Stimulated activated naive CD4-positive, alpha-beta T cell (primary cell): Measurements from ENCODE around the gene ASMTL.
"Not testable (repeated sequence)": the region's sequence is repeated elsewhere in the genome, so short reads cannot be mapped to it uniquely, and the experiment has no call there.

Source experiments
- DNase-seq, 6 experiments: peaks; one replicate each; lab custom pipeline; 2025; lab: John Stamatoyannopoulos, UW

The ASMTL gene

DNA sequence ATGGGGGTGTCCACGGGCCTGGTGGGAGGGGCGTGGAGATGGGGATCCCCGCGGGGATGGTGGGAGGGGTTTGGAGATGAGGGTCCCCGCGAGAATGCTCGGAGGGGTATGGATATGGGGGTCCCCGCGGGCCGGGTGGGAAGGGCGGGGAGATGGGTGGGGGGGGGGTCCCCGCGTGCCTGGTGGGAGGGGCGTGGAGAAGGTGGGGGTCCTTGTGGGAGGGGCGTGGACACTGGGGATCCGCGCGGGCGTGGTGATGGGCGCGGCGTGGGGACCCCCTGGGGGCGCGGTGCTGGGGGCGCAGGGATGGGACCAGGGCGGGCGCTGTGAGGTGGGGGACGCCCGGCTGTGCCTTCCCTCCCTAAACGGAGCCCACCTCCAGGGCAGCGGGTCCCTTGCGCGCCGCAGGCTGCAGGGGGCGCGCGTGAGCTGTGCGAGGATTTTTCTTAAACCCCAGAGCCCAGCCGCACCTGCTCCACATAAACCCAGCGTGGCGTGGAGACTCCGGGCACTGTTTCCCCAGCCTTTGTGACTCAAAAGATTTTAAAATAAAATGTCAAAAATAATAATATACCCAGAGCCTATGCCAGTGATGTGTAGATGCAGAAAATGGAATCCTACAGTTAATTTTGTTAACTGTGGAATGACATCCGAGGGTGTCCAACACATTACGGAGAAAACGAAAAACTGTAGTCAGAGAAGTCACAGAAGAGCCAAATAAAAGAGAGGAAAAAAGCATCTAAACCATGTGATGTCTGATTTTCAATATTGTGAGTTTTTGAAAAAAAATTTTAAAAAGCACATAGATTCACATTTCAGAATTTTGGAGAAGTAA is 1.5 kb upstream of the ASMTL start:
- DNase-seq = no peak

DNA sequence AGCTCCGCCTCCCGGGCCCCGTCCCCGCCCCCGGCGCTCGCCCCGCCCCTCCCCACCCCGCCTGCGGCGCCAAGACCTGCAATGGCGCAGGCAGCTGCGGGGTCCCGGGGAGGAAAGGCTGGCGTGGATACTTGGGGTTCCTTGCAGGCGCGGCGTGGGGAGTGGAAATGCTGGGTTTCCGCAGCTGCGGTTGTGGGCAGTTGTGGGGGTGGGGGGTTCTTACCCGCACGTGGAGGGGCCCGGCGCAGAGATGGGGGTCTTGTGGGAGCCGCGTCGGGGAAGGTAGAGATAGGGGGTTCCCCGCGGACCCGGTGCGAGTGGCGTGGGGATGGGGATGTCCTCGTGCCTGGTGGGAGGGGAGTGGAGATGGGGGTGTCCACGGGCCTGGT is 680 bp upstream of the ASMTL start:
- no peak for DNase-seq

DNA sequence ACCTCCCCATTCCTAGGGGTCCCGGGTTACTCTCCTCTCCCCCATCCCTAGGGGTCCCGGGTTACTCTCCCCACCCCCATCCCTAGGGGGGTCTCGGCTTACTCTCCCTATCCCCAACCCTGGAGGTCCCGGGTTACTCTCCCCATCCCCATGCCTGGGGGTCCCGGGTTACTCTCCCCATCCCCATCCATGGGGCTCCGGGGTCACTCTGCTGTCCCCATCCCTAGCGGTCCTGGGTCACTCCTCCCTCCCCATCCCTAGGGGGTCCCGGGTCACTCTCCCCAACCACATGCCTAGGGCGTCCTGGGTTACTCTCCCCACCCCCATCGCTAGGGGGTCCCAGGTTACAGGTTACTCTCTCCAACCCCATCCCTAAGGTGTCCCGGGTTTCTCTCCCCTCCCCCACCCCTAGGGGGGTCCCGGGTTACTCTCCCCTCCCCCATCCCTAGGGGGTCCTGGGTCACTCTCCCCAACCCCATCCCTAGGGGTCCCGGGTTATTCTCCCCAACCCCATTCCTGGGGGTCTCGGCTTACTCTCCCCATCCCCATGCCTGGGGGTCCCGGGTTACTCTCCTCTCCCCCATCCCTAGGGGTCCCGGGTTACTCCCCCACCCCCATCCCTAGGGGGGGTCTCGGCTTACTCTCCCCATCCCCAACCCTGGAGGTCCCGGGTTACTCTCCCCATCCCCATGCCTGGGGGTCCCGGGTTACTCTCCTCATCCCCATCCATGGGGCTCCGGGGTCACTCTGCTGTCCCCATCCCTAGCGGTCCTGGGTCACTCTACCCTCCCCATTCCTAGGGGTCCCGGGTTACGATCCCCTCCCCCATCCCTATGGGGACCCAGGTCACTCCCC is 821 bp downstream of the ASMTL start:
- no peak for DNase-seq

DNA sequence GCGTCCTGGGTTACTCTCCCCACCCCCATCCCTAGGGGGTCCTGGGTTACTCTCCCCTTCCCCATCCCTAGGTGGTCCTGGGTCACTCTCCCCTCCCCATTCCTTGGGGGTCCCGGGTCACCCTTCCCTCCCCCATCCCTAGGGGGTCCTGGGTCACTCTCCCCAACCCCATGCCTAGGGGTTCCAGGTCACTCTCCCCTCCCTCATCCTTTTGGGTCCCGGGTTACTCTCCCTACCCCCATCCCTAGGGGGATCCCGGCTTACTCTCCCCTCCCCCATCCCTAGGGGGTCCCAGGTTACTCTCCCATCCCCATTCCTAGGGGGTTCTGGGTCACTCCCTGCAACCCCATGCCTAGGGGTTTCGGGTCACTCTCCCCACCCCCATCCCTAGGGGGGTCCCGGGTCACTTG is 1.5 kb downstream of the ASMTL start:
- no peak for DNase-seq

DNA sequence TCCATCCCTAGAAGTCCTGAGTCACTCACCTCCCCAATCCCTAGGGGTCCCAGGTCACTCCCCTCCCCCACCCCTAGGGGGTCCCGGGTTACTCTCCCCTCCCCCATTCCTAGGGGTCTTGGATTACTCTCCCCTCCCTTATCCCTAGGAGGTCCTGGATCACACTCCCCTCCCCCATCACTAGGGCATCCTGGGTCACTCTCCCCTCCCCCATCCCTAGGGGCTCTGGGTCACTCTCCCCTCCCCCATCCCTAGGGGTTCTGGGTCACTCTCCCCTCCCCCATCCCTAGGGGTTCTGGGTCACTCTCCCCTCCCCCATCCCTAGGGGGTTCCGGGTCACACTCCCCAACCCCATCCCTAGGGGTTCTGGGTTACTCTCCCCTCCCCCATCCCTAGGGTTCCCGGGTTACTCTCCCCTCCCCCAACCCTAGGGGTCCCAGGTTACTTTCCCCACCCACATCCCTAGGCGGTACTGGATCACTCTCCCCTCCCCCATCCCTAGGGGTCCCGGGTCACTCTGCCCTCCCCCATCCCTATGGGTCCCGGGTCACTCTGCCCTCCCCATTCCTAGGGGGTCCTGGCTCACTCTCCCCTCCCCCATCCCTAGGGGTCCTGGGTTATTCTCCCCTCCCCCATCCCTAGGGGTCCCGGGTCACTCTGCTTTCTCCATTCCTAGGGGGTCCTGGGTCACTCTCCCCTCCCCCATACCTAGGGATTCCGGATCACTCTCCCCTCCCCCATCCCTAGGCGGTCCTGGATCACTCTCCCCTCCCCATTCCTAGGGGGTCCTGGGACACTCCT is 2.1 kb downstream of the ASMTL start:
- no peak for DNase-seq

DNA sequence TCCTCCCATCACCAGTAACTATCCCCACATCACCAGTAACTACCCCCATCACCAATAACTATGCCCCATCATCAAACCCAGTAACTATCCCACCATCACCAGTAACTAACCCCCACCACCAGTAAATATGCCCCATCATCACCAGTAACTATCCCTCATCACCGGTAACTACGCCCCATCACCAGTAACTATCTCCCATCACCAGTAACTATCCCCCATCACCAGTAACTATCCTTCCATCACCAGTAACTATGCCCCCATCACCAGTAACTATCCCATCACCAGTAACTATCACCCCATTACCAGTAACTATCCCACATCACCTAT is 2.9 kb downstream of the ASMTL start:
- no peak for DNase-seq

DNA sequence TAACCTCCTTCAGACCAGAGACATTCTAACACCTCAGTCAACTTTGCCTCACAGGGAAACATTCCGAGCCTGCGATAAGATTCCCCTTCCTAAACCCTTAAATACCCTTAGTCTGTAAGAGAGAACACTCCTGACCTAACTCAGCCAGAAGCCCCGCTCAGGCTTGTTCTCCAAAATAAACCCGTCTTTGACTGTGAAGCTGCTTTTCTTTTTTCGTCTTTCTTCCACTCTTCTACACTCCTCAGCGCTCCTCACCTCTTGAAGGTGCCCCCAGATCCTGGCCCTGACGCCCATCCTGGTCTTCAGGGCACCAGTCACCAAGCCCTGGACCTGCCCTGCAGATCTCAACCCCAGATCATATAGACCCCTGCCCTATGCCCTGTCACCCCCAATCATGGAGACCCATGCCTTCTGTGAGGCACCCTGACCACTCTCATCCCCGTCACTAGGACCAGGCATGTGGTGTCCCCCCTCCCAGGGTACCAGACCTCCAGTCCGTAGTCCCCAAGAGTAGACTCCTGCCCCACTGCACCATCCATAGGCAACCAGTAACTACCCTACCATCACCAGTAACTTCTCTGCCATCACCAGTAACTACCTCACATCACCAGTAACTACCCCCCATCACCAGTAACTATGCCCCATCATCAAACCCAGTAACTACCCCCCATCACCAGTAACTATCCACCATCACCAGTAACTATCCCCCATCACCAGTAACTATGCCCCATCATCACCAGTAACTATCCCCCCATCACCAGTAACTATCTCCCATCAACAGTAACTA is 3.5 kb downstream of the ASMTL start:
- DNase-seq = no peak

DNA sequence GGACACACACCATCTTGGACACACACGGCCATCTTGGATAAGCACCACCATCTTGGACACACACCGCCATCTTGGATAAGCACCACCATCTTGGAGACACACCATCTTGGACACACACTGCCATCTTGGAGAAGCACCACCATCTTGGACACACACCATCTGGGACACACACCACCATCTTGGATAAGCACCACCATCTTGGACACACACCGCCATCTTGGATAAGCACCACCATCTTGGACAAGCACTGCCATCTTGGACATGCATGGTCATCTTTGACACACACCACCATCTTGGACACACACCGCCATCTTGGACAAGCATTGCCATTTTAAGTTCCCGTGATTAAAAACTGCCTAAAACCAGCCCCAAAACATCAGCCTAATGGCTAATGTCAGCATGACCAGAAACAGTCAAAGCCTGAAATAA is 4.1 kb downstream of the ASMTL start:
- DNase-seq = not testable (repeated sequence)

DNA sequence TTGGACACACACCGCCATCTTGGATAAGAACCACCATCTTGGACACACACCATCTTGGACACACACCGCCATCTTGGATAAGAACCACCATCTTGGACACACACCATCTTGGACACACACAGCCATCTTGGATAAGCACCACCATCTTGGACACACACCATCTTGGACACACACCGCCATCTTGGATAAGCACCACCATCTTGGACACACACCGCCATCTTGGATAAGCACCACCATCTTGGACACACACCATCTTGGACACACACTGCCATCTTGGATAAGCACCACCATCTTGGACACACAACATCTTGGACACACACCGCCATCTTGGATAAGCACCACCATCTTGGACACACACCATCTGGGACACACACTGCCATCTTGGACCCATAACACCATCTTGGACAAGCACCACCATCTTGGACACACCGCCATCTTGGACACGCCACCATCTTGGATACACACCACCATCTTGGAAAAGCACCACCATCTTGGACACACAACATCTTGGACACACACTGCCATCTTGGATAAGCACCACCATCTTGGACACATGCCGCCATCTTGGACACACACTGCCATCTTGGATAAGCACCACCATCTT is 4.6 kb downstream of the ASMTL start:
- not testable (repeated sequence) for DNase-seq

DNA sequence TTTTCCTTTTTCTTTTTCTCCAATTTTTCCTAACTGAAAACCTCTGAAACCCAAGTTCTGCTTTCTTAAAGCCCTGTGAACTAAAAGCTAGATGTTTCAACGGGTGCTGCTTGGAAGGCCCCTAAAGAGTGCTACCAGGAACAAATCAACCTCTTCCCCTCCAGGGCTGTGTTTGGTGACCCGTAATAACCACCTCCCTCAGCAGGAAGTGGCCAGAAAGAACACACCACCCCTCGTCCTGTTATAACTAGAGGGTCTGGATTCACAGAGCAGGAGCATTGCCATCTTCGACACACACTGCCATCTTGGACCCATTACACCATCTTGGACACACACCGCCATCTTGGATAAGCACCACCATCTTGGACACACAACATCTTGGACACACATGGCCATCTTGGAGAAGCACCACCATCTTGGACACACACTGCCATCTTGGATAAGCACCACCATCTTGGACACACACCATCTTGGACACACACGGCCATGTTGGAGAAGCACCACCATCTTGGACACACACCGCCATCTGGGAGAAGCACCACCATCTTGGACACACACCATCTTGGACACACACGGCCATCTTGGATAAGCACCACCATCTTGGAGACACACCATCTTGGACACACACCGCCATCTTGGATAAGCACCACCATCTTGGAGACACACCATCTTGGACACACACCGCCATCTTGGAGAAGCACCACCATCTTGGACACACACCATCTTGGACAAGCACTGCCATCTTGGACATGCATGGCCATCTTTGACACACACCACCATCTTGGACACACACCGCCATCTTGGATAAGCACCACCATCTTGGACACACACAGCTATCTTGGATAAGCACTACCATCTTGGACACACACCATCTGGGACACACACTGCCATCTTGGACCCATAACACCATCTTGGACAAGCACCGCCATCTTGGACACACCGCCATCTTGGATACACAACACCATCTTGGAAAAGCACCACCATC is 5.4 kb downstream of the ASMTL start:
- DNase-seq = not testable (repeated sequence)

DNA sequence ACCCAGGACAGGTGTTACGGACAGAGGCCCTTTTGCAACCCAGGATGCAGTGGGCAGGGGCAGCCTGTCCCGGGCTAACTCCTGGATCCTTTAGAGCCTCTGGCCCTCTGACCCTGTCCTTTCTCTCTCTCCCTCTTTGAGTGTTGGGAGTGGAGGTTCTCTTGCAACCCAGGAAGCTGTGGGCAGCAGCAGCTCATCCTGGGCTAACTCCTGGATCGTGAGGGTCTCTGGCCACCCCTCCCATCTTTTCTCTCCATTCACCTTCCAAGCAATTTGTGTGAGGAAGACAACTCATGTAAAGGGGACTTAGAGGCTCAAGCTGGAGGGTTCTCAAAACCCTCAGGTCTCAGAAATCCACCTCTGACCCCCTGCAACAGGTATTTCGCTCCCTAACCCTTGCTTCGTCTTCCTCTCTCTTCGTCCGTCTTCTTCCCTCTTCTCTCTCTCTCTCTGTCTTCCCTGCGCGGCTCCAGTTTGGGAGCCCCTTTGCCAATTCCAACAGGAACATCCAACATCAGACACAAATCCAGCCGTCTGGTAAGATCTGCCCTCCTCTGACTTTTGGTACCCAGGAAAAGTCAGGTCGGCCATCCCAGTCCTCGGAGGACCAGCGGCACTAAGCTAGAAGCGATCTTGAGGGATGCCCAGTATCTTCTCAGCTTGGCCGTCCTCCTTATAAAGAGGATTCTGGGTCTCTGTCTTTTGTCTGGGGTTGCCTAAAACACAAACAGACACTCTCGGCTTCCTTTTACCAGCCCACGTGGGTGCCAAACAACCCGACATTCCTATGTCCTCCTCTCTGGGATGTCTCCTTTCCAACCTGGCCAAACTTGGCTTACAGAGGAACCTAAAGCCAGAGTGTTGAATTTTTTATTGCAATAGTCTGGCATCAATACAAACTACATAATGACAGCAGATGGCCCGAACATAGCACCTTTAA is 7.9 kb downstream of the ASMTL start:
- DNase-seq = no peak

DNA sequence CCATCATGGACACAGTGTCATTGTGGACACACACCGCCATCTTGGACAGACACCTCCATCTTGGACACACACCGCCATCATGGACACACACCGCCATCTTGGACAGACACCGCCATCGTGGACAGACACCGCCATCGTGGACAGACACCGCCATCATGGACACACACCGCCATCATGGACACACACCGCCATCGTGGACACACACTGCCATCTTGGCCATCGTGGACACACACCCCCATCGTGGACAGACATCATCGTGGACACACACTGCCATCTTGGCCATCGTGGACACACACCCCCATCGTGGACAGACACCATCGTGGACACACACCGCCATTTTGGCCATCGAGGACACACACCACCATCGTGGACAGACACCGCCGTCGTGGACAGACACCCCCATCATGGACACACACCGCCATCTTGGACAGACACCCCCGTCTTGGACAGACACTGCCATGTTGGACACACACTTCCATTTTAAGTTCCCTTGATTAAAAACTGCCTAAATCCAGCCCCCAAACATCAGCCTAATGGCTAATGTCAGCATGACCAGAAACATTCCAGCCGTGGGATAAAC is 9.1 kb downstream of the ASMTL start:
- DNase-seq = no peak

DNA sequence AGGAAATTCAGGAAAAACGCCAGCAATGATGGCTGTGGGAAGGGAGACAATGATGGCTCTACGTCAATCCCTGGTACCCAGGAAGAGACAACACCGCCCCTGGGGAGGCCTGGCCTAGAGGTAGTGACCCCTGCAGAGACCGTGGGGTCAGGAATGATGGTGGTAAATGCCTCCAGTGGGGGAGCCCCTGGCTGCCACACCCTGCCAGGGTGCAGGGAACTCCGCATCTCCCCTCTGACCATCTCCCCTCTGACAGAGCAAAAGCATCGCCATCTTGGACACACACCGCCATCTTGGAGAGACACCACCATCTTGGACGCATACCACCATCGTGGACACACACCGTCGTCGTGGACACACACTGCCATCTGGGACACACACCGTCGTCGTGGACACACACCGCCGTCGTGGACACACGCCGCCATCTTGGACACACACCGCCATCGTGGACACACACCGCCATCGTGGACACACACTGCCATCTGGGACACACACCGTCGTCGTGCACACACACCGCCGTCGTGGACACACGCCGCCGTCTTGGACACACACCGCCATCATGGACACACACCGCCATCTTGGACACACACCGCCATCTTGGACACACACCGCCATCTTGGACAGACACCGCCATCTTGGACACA is 9.9 kb downstream of the ASMTL start:
- no peak for DNase-seq

DNA sequence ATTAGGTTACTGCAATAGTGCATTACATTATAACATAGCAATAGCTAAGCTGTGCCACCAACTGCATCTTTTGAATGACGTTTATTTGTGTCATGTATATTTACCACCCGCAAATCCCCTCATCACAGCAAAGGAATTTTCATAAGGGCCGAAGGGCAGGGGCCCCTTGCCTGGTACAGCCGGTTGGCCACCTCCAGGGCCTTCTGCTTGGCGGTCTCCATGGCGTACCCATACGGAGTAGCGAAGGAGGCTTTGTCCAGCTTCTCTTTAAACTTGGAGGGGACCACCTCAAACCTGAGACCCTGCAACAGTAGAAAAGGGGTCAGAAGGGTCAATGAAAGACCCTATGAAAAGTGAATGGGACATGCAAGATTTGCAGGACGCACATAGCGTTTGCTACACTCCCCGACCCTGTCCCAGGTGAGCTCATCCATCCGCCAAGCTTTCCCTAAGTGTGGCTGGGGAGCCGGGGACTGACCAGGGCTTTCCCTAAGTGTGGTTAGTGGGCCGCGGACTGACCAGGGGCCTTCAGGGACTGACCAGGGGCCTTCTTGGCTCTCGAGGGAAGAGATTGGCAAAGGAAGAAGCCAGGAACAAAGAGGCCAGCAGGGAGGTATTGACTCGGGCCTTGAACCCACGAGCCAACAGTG is 10.6 kb downstream of the ASMTL start:
- no peak for DNase-seq

DNA sequence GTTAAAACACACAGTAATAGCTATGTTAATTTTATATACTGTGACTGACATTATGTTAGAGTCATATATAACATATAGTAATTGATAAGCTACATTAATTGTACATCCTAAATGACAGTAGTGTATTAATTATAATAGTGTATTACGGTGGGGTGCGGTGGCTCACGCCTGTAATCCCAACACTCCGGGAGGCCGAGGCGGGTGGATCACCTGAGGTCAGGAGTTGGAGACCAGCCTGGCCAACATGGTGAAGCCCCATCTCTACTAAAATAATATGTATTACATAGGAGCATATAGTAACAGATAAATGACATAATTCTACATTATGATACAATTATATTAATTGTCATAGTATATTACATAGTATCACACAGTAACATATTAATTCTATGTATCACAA is 12.2 kb downstream of the ASMTL start:
- DNase-seq = no peak

DNA sequence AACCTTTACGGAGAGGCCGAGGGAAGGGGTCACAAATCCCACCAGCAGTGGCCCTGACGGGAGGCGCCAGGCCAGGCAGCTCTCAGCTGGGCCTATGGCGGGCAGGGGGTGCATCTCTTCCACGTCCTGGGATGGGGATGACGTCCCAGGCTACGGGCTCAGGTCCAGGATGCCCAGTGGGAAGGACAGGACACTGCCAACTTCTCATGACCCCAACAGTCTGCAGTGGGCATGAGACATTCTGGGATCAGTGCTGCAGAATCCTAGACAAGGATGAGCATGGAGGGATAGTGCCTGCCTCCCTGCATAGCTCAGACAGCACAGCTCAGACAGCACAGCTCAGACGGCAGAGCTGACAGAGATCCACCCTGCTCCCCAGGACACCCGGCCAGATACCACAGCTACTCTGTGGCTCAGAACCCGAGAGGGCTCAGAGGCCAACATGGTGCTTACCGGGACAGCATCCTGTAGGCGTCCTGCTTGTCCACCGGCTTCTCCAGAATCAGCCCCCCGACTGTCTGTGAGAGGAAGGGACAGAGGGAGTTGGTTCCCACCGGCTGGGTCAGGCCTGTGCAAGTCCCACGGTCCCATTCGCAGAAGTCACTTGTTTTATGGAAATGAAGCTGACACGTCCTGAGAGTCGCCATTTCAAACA is 17.3 kb downstream of the ASMTL start:
- no peak for DNase-seq

DNA sequence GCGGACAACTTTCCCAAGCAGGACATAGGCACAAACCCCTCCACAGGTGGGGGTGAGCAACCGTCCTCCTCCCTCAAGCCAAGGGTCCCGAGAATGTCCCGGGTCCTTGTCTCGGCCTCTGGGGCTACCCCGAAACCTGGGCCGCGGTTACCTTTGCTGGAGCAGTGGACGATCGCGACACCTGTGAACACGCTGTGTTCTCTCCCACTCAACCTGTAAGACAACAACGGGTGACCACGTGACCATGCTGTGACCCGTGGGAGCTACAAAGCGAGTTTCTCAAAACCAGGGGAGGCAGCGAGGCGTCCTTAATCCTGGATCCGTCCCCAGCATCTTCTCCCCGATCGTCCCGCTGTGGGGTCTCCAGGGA is 17.9 kb downstream of the ASMTL start:
- no peak for DNase-seq
